ENCODE data around the gene CD81. TPM values are rescaled to one million over a fixed set of nuclear protein-coding genes. Genes with fewer than 3 reads are reported as not detected.

The CD81 gene
- total and polyA plus RNA-seq, 10 of the 15 experiments (the other 5 are each of a cell fraction or from before 2014, with no cell fraction given), result 2.0 to 145 (median 57.2) TPM

DNA sequence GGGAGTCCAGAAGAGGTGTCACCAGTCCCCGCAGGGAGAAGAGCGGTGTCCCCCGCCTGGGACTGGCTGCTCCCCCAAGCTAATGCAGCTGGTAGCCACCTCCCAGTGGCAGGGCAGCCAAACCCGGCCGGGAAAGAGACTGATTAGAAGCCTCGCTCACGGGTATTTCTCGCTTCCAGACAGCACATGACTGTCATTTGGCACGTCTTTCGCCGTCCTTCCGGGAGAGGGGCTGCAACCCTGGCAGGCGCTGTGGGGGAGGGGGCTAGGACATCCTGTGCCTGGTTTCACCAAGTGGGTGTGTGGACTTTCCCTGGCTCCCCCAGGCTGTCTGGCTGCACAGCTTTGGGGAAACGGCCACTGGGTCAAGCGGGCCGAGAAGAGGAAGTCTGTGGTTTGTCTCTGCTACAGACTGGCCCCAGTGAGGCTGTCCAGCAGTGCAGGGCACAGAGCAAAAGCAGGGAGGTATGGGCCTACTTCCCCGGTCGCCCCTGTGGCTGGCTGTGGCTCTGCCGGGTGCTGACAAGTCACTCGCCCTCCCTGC lies 3.8 kb downstream of the CD81 start:
- Histone ChIP-seq H2AFZ (ENCODE audit: control insufficient read depth, low read depth, low read length) (no peak overlapping the region), H3K79me2 (ENCODE audit: control insufficient read depth, insufficient read depth, low read length) (peaks cover 76% of the 10 kb centered on the region), H3K27ac (ENCODE audit: control insufficient read depth, insufficient read depth) (peak overlapping the region; percentile 75), H3K9ac (ENCODE audit: control insufficient read depth, insufficient read depth, low read length) (peak overlapping the region; percentile 63; the same call in 1 of the 2 replicates), H3K36me3 (ENCODE audit: control insufficient read depth in 2 of 2, insufficient read depth in 2 of 2, low read length in 1 of 2) (no peaks in the 10 kb centered on the region; a peak in 1 of 4 replicates), H3K27me3 (replicated peaks in 1 of 2; ENCODE audit: control insufficient read depth in 2 of 2, insufficient read depth in 2 of 2, low read length in 1 of 2) (no peaks in the 10 kb centered on the region), H3K4me1 (ENCODE audit: control insufficient read depth, insufficient read depth, low read length) (peaks cover 57% of the 10 kb centered on the region), H3K4me2 (ENCODE audit: control insufficient read depth, insufficient read depth) (peak overlapping the region; percentile 96), H4K20me1 (ENCODE audit: control insufficient read depth, insufficient read depth) (no peaks in the 10 kb centered on the region; the same call in none of the 2 replicates), H3K4me3 (peak overlapping the region; percentile 61), H3K9me3 (replicated peaks; ENCODE audit: control insufficient read depth, insufficient read depth, low read length) (no peaks in the 10 kb centered on the region; the same call in 2 of the 3 replicates)
- POLR2A ChIA-PET, result no interaction called here
- intact Hi-C loops (cut with micrococcal nuclease; ENCODE audit: unreplicated experiment), result loop anchor here (5.0 kb wide), 1 partner anchor 529 kb away; the partner anchor contains the start of gene LSP1
- RAD21 ChIA-PET (ENCODE audit: unreplicated experiment), result interaction anchor here (1.3 kb wide), 1 partner anchor 76 kb away, joined by 3 read pairs; no protein-coding TSS in a partner anchor
- CTCF ChIA-PET, result interaction anchor here (0.6 kb wide), 1 partner anchor 221 kb away, joined by 3 read pairs; no protein-coding TSS in a partner anchor
- ATAC-seq, result peak; percentile 50
- peak; percentile 55 for DNase-seq (ENCODE audit: low read depth, low spot score)
- no TSS peak for BruUV-seq (replicated peaks)
- in situ Hi-C loops (cut with MboI), result loop anchor here (5.0 to 25.0 kb wide), 2 partner anchors 529 to 1569 kb away; partner anchors contain the start of genes LSP1, PIDD1, PNPLA2 and RPLP2
- peak; percentile 49 for FAIRE-seq
- 5% methylated on average over 20 of the region's 20 CpGs for WGBS (ENCODE audit: insufficient coverage, insufficient replicate concordance, low lambda C conversion rate, missing lambda C conversion rate)
- SMC1A ChIA-PET (ENCODE audit: uncharacterized antibody, unreplicated experiment), result no interaction called here
- peak; percentile 47; the same call in 1 of the 2 replicates for TF ChIP-seq NBN (IDR thresholded peaks at IDR 0.05)
- TF ChIP-seq SPI1 (IDR thresholded peaks at IDR 0.05; ENCODE audit: borderline replicate concordance, insufficient read depth, low read depth, low read length), result peak; percentile 83
- no peak for TF ChIP-seq RFX5 (IDR thresholded peaks at IDR 0.05; ENCODE audit: low read depth, low read length)
- peak; percentile 44; the same call in 1 of the 2 replicates for TF ChIP-seq SMARCA5 (IDR thresholded peaks at IDR 0.05)
- no peak for TF ChIP-seq FOXM1 (IDR thresholded peaks at IDR 0.05; ENCODE audit: low read depth, low read length)
- TF ChIP-seq, protein P1, sequence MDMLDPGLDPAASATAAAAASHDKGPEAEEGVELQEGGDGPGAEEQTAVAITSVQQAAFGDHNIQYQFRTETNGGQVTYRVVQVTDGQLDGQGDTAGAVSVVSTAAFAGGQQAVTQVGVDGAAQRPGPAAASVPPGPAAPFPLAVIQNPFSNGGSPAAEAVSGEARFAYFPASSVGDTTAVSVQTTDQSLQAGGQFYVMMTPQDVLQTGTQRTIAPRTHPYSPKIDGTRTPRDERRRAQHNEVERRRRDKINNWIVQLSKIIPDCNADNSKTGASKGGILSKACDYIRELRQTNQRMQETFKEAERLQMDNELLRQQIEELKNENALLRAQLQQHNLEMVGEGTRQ (IDR thresholded peaks at IDR 0.05; ENCODE audit: borderline replicate concordance, low read depth, low read length), result no peak
- TF ChIP-seq SUZ12 (IDR thresholded peaks at IDR 0.05; ENCODE audit: unreplicated experiment), result no peak
- TF ChIP-seq, protein P2, sequence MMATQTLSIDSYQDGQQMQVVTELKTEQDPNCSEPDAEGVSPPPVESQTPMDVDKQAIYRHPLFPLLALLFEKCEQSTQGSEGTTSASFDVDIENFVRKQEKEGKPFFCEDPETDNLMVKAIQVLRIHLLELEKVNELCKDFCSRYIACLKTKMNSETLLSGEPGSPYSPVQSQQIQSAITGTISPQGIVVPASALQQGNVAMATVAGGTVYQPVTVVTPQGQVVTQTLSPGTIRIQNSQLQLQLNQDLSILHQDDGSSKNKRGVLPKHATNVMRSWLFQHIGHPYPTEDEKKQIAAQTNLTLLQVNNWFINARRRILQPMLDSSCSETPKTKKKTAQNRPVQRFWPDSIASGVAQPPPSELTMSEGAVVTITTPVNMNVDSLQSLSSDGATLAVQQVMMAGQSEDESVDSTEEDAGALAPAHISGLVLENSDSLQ (IDR thresholded peaks at IDR 0.05), result no peak
- TF ChIP-seq ETV6 (conservative IDR thresholded peaks at IDR 0.05 in 1 of 2, IDR thresholded peaks at IDR 0.05 in 1 of 2; ENCODE audit: borderline replicate concordance in 1 of 2, low read depth in 1 of 2), result 0 out of 4 replicates have a peak, but pooled peaks of 1 of the 2 experiments have one; percentile 27
- TF ChIP-seq, protein P3, sequence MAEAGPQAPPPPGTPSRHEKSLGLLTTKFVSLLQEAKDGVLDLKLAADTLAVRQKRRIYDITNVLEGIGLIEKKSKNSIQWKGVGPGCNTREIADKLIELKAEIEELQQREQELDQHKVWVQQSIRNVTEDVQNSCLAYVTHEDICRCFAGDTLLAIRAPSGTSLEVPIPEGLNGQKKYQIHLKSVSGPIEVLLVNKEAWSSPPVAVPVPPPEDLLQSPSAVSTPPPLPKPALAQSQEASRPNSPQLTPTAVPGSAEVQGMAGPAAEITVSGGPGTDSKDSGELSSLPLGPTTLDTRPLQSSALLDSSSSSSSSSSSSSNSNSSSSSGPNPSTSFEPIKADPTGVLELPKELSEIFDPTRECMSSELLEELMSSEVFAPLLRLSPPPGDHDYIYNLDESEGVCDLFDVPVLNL (IDR thresholded peaks at IDR 0.05; ENCODE audit: low read depth, low read length), result no peak
- TF ChIP-seq TCF12 (IDR thresholded peaks at IDR 0.05; ENCODE audit: low read depth, low read length), result 0 out of 2 replicates have a peak, but pooled peaks have one; percentile 15
- no peak for TF ChIP-seq IRF4 (IDR thresholded peaks at IDR 0.05; ENCODE audit: low read depth, low read length)
- TF ChIP-seq KLF5 (IDR thresholded peaks at IDR 0.05; ENCODE audit: partially characterized antibody), result no peak
- TF ChIP-seq HDGF (IDR thresholded peaks at IDR 0.05), result no peak
- no peak for TF ChIP-seq ATF7 (IDR thresholded peaks at IDR 0.05; ENCODE audit: low read depth)
- TF ChIP-seq, protein P4, sequence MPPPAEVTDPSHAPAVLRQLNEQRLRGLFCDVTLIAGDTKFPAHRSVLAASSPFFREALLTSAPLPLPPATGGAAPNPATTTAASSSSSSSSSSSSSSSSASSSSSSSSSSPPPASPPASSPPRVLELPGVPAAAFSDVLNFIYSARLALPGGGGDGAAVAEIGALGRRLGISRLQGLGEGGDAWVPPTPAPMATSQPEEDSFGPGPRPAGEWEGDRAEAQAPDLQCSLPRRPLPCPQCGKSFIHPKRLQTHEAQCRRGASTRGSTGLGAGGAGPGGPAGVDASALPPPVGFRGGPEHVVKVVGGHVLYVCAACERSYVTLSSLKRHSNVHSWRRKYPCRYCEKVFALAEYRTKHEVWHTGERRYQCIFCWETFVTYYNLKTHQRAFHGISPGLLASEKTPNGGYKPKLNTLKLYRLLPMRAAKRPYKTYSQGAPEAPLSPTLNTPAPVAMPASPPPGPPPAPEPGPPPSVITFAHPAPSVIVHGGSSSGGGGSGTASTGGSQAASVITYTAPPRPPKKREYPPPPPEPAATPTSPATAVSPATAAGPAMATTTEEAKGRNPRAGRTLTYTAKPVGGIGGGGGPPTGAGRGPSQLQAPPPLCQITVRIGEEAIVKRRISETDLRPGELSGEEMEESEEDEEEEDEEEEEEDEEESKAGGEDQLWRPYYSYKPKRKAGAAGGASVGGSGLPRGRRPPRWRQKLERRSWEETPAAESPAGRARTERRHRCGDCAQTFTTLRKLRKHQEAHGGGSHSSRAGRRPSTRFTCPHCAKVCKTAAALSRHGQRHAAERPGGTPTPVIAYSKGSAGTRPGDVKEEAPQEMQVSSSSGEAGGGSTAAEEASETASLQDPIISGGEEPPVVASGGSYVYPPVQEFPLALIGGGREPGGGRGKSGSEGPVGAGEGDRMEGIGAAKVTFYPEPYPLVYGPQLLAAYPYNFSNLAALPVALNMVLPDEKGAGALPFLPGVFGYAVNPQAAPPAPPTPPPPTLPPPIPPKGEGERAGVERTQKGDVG (CRISPR knock-in tag; IDR thresholded peaks at IDR 0.05), result no peak
- TF ChIP-seq RELA (IDR thresholded peaks at IDR 0.05; ENCODE audit: borderline replicate concordance, partially characterized antibody), result peak; percentile 61
- no peak for TF ChIP-seq WRNIP1 (IDR thresholded peaks at IDR 0.05; ENCODE audit: borderline replicate concordance, low read depth, low read length)
- TF ChIP-seq CHD4 (IDR thresholded peaks at IDR 0.05), result no peak

All from GM12878 (cell line).